IPS DF 6.9 (cell line): ENCODE results near the gene CLTCL1.
"Not testable (repeated sequence)": the region's sequence is repeated elsewhere in the genome, so short reads cannot be mapped to it uniquely, and the experiment has no call there.

ENCODE experiments used
- DNase-seq: peaks from one replicate; pipeline ENCODE4 v3.0.0-alpha.2; 2013; ENCODE audit warnings: low read depth, low spot score
- H3K27ac ChIP-seq: one replicate; pipeline ENCODE4 v1.5.1; 2013; ENCODE audit warnings: low read length, control low read depth
- H3K27me3 ChIP-seq: 2 replicates; pipeline ENCODE4 v1.6.1; 2013; ENCODE audit warnings: mild to moderate bottlenecking, low read length; ENCODE audit not compliant: control insufficient read depth, insufficient read depth
- H3K36me3 ChIP-seq: 2 replicates; pipeline ENCODE4 v1.6.1; 2013; ENCODE audit warnings: low read length; ENCODE audit not compliant: control insufficient read depth, insufficient read depth
- H3K4me1 ChIP-seq: 2 replicates; pipeline ENCODE4 v1.6.1; 2013; ENCODE audit warnings: low read length; ENCODE audit not compliant: control insufficient read depth, insufficient read depth
- H3K4me3 ChIP-seq: 2 replicates; pipeline ENCODE4 v1.5.1; 2013; ENCODE audit warnings: mild to moderate bottlenecking, low read length
- H3K9me3 ChIP-seq: 2 replicates; pipeline ENCODE4 v1.6.1; 2013; ENCODE audit warnings: low read length, inconsistent platforms; ENCODE audit not compliant: control insufficient read depth, insufficient read depth
- WGBS: extraction: QIAGEN DNeasy Blood & Tissue Kit; methylation state at CpG from one replicate; pipeline ENCODE4 v1.1.7; 2013; ENCODE audit warnings: mixed read lengths, missing lambda C conversion rate; ENCODE audit not compliant: insufficient read length, insufficient coverage; 5-methylcytosine and 5-hydroxymethylcytosine counted together

CLTCL1 gene

GRCh38 chr22:19291580-19292457 is at the start of gene CLTCL1:
Gene CLTCL1, minus strand, starts transcription at chr22:19291719. Its CDS starts 78 bp downstream, at chr22:19291641.
- Histone ChIP-seq H3K27me3 (no peaks in the 10 kb centered on the region), H3K4me1 (peaks cover 10% of the 10 kb centered on the region; the same call in 1 of the 2 replicates), H3K9me3 (no peaks in the 10 kb centered on the region), H3K36me3 (no peaks in the 10 kb centered on the region), H3K27ac (no peak within 1 kb of the TSS), H3K4me3 (peak within 1 kb of the TSS; percentile 71)
- no CpG with 5 or more reads among the region's 74 CpGs for WGBS
- DNase-seq = peak; percentile 39

GRCh38 chr22:19337137-19337536 is 45.6 kb upstream of the CLTCL1 start:
- H3K27ac ChIP-seq = no peak overlapping the region
- WGBS = no CpG with 5 or more reads among the region's 2 CpGs
- no peaks in the 10 kb centered on the region for H3K36me3 ChIP-seq
- H3K9me3 ChIP-seq = no peaks in the 10 kb centered on the region
- no peak for DNase-seq
- no peaks in the 10 kb centered on the region for H3K4me1 ChIP-seq
- H3K4me3 ChIP-seq = no peak overlapping the region
- H3K27me3 ChIP-seq = no peaks in the 10 kb centered on the region

- H3K4me1 ChIP-seq = no peaks in the 10 kb centered on the region
- no peak overlapping the region for H3K4me3 ChIP-seq
- H3K27ac ChIP-seq = no peak overlapping the region
- H3K9me3 ChIP-seq = no peaks in the 10 kb centered on the region
- peaks cover under 1% of the 10 kb centered on the region for H3K36me3 ChIP-seq
- no peak for DNase-seq
- WGBS = no CpG with 5 or more reads among the region's 7 CpGs
- no peaks in the 10 kb centered on the region for H3K27me3 ChIP-seq
Measured at GRCh38 chr22:19336133-19337075, 44.9 kb upstream of the CLTCL1 start.

- H3K4me3 ChIP-seq = no peak overlapping the region
- peaks cover 12% of the 10 kb centered on the region for H3K36me3 ChIP-seq
- H3K9me3 ChIP-seq = no peaks in the 10 kb centered on the region
- DNase-seq = no peak
- no peak overlapping the region for H3K27ac ChIP-seq
- H3K4me1 ChIP-seq = no peaks in the 10 kb centered on the region
- no CpG with 5 or more reads among the region's 5 CpGs for WGBS
- no peaks in the 10 kb centered on the region for H3K27me3 ChIP-seq
Measured at GRCh38 chr22:19331975-19332374, 40.5 kb upstream of the CLTCL1 start.

GRCh38 chr22:19331474-19331873 is 40.0 kb upstream of the CLTCL1 start:
- Histone ChIP-seq H3K27ac (no peak overlapping the region), H3K9me3 (no peaks in the 10 kb centered on the region), H3K36me3 (peaks cover 12% of the 10 kb centered on the region), H3K27me3 (no peaks in the 10 kb centered on the region), H3K4me3 (no peak overlapping the region), H3K4me1 (no peaks in the 10 kb centered on the region)
- no CpG with 5 or more reads among the region's 7 CpGs for WGBS
- no peak for DNase-seq

- Histone ChIP-seq H3K36me3 (peaks cover 12% of the 10 kb centered on the region), H3K4me3 (no peak overlapping the region), H3K27me3 (no peaks in the 10 kb centered on the region), H3K27ac (no peak overlapping the region), H3K9me3 (no peaks in the 10 kb centered on the region), H3K4me1 (no peaks in the 10 kb centered on the region)
- no peak for DNase-seq
- WGBS = no CpG with 5 or more reads among the region's 13 CpGs
Measured at GRCh38 chr22:19330865-19331418, 39.4 kb upstream of the CLTCL1 start.

- not testable (repeated sequence) for H3K27ac ChIP-seq, H3K4me1 ChIP-seq, H3K9me3 ChIP-seq, DNase-seq, H3K4me3 ChIP-seq, H3K27me3 ChIP-seq
- peaks cover 12% of the 10 kb centered on the region for H3K36me3 ChIP-seq
- no CpG with 5 or more reads among the region's 5 CpGs for WGBS
Measured at GRCh38 chr22:19330205-19330604, 38.7 kb upstream of the CLTCL1 start.

- no CpG with 5 or more reads among the region's 3 CpGs for WGBS
- no peaks in the 10 kb centered on the region for H3K27me3 ChIP-seq
- H3K27ac ChIP-seq = no peak overlapping the region
- H3K4me1 ChIP-seq = no peaks in the 10 kb centered on the region
- no peak overlapping the region for H3K4me3 ChIP-seq
- no peaks in the 10 kb centered on the region for H3K9me3 ChIP-seq
- DNase-seq = no peak
- peaks cover 12% of the 10 kb centered on the region for H3K36me3 ChIP-seq
Measured at GRCh38 chr22:19329454-19329853, 37.9 kb upstream of the CLTCL1 start.

GRCh38 chr22:19325296-19325948 is 33.9 kb upstream of the CLTCL1 start:
- H3K4me1 ChIP-seq = no peaks in the 10 kb centered on the region
- no peaks in the 10 kb centered on the region for H3K9me3 ChIP-seq
- DNase-seq = no peak
- H3K4me3 ChIP-seq = no peak overlapping the region
- no peak overlapping the region for H3K27ac ChIP-seq
- no peaks in the 10 kb centered on the region for H3K27me3 ChIP-seq
- WGBS = no CpG with 5 or more reads among the region's 5 CpGs
- H3K36me3 ChIP-seq = peaks cover 6% of the 10 kb centered on the region; the same call in 1 of the 2 replicates

GRCh38 chr22:19323420-19323819 is 31.9 kb upstream of the CLTCL1 start:
- not testable (repeated sequence) for DNase-seq, H3K9me3 ChIP-seq, H3K36me3 ChIP-seq, H3K27ac ChIP-seq, H3K4me3 ChIP-seq, H3K4me1 ChIP-seq, H3K27me3 ChIP-seq
- no CpG with 5 or more reads among the region's 6 CpGs for WGBS
